Peyer's patch (tissue), 4 donors: Measurements from ENCODE around the gene HOXA5. TPM values are rescaled to one million over a fixed set of nuclear protein-coding genes. Genes with fewer than 3 reads are reported as not detected.

ENCODE experiments used
- DNase-seq, 3 donors: peaks; one replicate each; pipeline ENCODE4 v3.0.0-alpha.2; 2017 to 2019
- H3K27ac ChIP-seq, 4 donors: fragments of 200-600 bp; sonication (generic); one replicate each; pipeline ENCODE4 v1.5.1; 2016 to 2019
- H3K27me3 ChIP-seq, 2 donors: fragments of 200-600 bp; sonication (generic); one replicate each; pipeline ENCODE4 v1.5.1; 2019
- H3K36me3 ChIP-seq, 3 donors: fragments of 200-600 bp; sonication (generic); one replicate each; pipeline ENCODE4 v1.5.1; 2016 to 2019
- H3K4me1 ChIP-seq, 4 donors: fragments of 200-600 bp; sonication (generic); one replicate each; pipeline ENCODE4 v1.5.1; 2016 to 2019
- H3K4me3 ChIP-seq, 4 donors: fragments of 200-600 bp; sonication (generic); 1 replicate in 3 of 4; 2 replicates in 1 of 4; pipeline ENCODE4 v1.5.1; 2016 to 2019; ENCODE audit warnings: mild to moderate bottlenecking in 1 of 4
- H3K9me3 ChIP-seq, 4 donors: fragments of 200-600 bp; sonication (generic); one replicate each; pipeline ENCODE4 v1.5.1; 2016 to 2019; ENCODE audit warnings: mild to moderate bottlenecking in 1 of 4
- CTCF ChIP-seq, 6 experiments: fragments of 450-650 bp in 4 of 6; fragments of 200-600 bp in 2 of 6; sonication (generic) in 1 of 6; IDR thresholded peaks; one replicate each; pipeline ENCODE4 v1.5.1; 2017 to 2019; ENCODE audit warnings: antibody characterized with exemption in 6 of 6, mild to moderate bottlenecking in 3 of 6, moderate library complexity in 1 of 6
- POLR2A ChIP-seq, 2 donors: fragments of 450-650 bp; IDR thresholded peaks; one replicate each; pipeline ENCODE4 v1.5.1; 2017; ENCODE audit warnings: antibody characterized with exemption in 2 of 2, mild to moderate bottlenecking in 2 of 2, moderate library complexity in 2 of 2
- total RNA-seq, 4 donors: library from RNA; depleted of rRNA; stranded (reverse); fragments of >200 nt; gene quantifications; one replicate each; pipeline ENCODE4 v1.1.0, GENCODE V29; 2016

The HOXA5 gene
- total RNA-seq, 4 donors from 2014 or later: 8.3 to 24.3 (median 20.1) TPM

- no peak for DNase-seq
- Histone ChIP-seq H3K27me3 (peaks cover 0 to 10% of the 10 kb centered on the region in 2 donors), H3K27ac (peak overlapping the region; percentile 57 to 89 (median 77))
Observed at GRCh38 chr7:27164045-27164366, 20.5 kb upstream of the HOXA5 start.

GRCh38 chr7:27163288-27164044, 20.0 kb upstream of the HOXA5 start:
- Histone ChIP-seq H3K27ac (peak overlapping the region; percentile 10 to 89 (median 77)), H3K4me1 (peaks cover 0 to 31% (median 9%) of the 10 kb centered on the region in 4 donors), H3K36me3 (no peaks in the 10 kb centered on the region), H3K4me3 (peak overlapping the region; percentile 3 to 81 (median 58)), H3K27me3 (peaks cover 0 to 9% of the 10 kb centered on the region in 2 donors), H3K9me3 (peaks cover 0 to 13% (median 0%) of the 10 kb centered on the region in 4 donors)
- peak in 2 of 3 donors; percentile 46 to 53 for DNase-seq
- TF ChIP-seq CTCF (IDR thresholded peaks at IDR 0.05) (no peak), POLR2A (IDR thresholded peaks at IDR 0.05) (no peak)

More at GRCh38 chr7:27164045-27164366, 20.5 kb upstream of the HOXA5 start:
- Histone ChIP-seq H3K36me3 (no peaks in the 10 kb centered on the region), H3K4me1 (peaks cover 0 to 31% (median 9%) of the 10 kb centered on the region in 4 donors), H3K9me3 (peaks cover 0 to 13% (median 0%) of the 10 kb centered on the region in 4 donors), H3K4me3 (peak overlapping the region; percentile 32 to 81 (median 58))
- TF ChIP-seq CTCF (IDR thresholded peaks at IDR 0.05) (no peak), POLR2A (IDR thresholded peaks at IDR 0.05) (no peak)

- no peaks in the 10 kb centered on the region for H3K36me3 ChIP-seq
- peak overlapping the region in 1 of 4 donors; percentile 93 for H3K27ac ChIP-seq
- DNase-seq: no peak
- H3K9me3 ChIP-seq: peaks cover 0 to 13% (median 0%) of the 10 kb centered on the region in 4 donors
- peaks cover 0 to 37% (median 9%) of the 10 kb centered on the region in 4 donors for H3K4me1 ChIP-seq
- no peak for TF ChIP-seq CTCF (IDR thresholded peaks at IDR 0.05)
- no peak for TF ChIP-seq POLR2A (IDR thresholded peaks at IDR 0.05)
- H3K27me3 ChIP-seq: peaks cover 0 to 6% of the 10 kb centered on the region in 2 donors
- H3K4me3 ChIP-seq: peak overlapping the region in 3 of 4 donors; percentile 46 to 81 (median 71)
Observed at GRCh38 chr7:27162561-27163287, 19.2 kb upstream of the HOXA5 start.

- peak in 2 of 3 donors; percentile 56 to 78 for DNase-seq
- H3K4me3 ChIP-seq: peak overlapping the region in 3 of 4 donors; percentile 3 to 81 (median 70)
- peaks cover 0 to 6% of the 10 kb centered on the region in 2 donors for H3K27me3 ChIP-seq
- peaks cover 0 to 45% (median 9%) of the 10 kb centered on the region in 4 donors for H3K4me1 ChIP-seq
- no peaks in the 10 kb centered on the region for H3K36me3 ChIP-seq
- H3K9me3 ChIP-seq: peaks cover 0 to 20% (median 0%) of the 10 kb centered on the region in 4 donors
- peak overlapping the region; percentile 20 to 93 (median 61) for H3K27ac ChIP-seq
- TF ChIP-seq POLR2A (IDR thresholded peaks at IDR 0.05) (peak in 1 of 2 donors; percentile 20), CTCF (IDR thresholded peaks at IDR 0.05) (peak in 1 of 6 experiments; percentile 12)
Observed at GRCh38 chr7:27161721-27162560, 18.5 kb upstream of the HOXA5 start.

- Histone ChIP-seq H3K27ac (peak overlapping the region; percentile 20 to 93 (median 73)), H3K9me3 (peaks cover 0 to 17% (median 0%) of the 10 kb centered on the region in 4 donors), H3K27me3 (peaks cover 0 to 1% of the 10 kb centered on the region in 2 donors), H3K4me3 (peak overlapping the region; percentile 53 to 81 (median 70)), H3K4me1 (peaks cover 0 to 41% (median 8%) of the 10 kb centered on the region in 4 donors), H3K36me3 (no peaks in the 10 kb centered on the region)
- DNase-seq: peak in 2 of 3 donors; percentile 61 to 78
- TF ChIP-seq CTCF (IDR thresholded peaks at IDR 0.05): peak in 1 of 6 experiments; percentile 20
- TF ChIP-seq POLR2A (IDR thresholded peaks at IDR 0.05): no peak
Observed at GRCh38 chr7:27161214-27161720, 17.8 kb upstream of the HOXA5 start.
